Stomach smooth muscle (tissue), 2 donors: ENCODE data around the gene ZSCAN1.

Experiments used
- H3K27ac ChIP-seq: one replicate; pipeline ENCODE4 v1.7.0; 2013; ENCODE audit warnings: mild to moderate bottlenecking, low read length, inconsistent platforms
- H3K27me3 ChIP-seq, 2 donors: one replicate each; pipeline ENCODE4 v1.7.0; 2013; ENCODE audit warnings: low read length in 2 of 2; ENCODE audit not compliant: insufficient read depth in 2 of 2, control insufficient read depth in 1 of 2
- H3K36me3 ChIP-seq, 2 donors: one replicate each; pipeline ENCODE4 v1.7.0; 2013; ENCODE audit warnings: low read length in 2 of 2; ENCODE audit not compliant: control insufficient read depth in 2 of 2, insufficient read depth in 2 of 2
- H3K4me1 ChIP-seq: one replicate; pipeline ENCODE4 v1.7.0; 2013; ENCODE audit warnings: low read length; ENCODE audit not compliant: control insufficient read depth, insufficient read depth
- H3K4me3 ChIP-seq, 2 donors: one replicate each; pipeline ENCODE4 v1.7.0; 2013; ENCODE audit warnings: low read length in 2 of 2
- H3K9ac ChIP-seq, 2 donors: one replicate each; pipeline ENCODE4 v1.7.0; 2013; ENCODE audit warnings: low read length in 2 of 2, mild to moderate bottlenecking in 1 of 2
- H3K9me3 ChIP-seq, 2 donors: one replicate each; pipeline ENCODE4 v1.7.0; 2013; ENCODE audit warnings: low read length in 2 of 2; ENCODE audit not compliant: control insufficient read depth in 2 of 2
- donor health status: healthy.
- donor health status: Pancreatic carcinoma.

Gene ZSCAN1

GRCh38 chr19:58097349-58097748, 63.5 kb downstream of the ZSCAN1 start:
- peak overlapping the region; percentile 64 to 82 for H3K9ac ChIP-seq
- no peak overlapping the region for H3K27ac ChIP-seq
- peaks cover 0 to 41% of the 10 kb centered on the region in 2 donors for H3K9me3 ChIP-seq
- H3K36me3 ChIP-seq: peaks cover 0 to 2% of the 10 kb centered on the region in 2 donors
- H3K4me3 ChIP-seq: peak overlapping the region; percentile 61 to 98
- H3K27me3 ChIP-seq: no peaks in the 10 kb centered on the region
- peaks cover 19% of the 10 kb centered on the region for H3K4me1 ChIP-seq

GRCh38 chr19:58097781-58098681, 64.2 kb downstream of the ZSCAN1 start, which contains the start of gene ZSCAN18:
ZSCAN18 (minus strand) TSS chr19:58098231; CDS start chr19:58090267, 7,964 bp downstream.
- peak within 1 kb of the TSS; percentile 61 to 98 for H3K4me3 ChIP-seq
- peaks cover 0 to 2% of the 10 kb centered on the region in 2 donors for H3K36me3 ChIP-seq
- no peaks in the 10 kb centered on the region for H3K27me3 ChIP-seq
- peak within 1 kb of the TSS; percentile 99 for H3K27ac ChIP-seq
- peak within 1 kb of the TSS; percentile 82 to 100 for H3K9ac ChIP-seq
- peaks cover 0 to 37% of the 10 kb centered on the region in 2 donors for H3K9me3 ChIP-seq
- H3K4me1 ChIP-seq: peaks cover 19% of the 10 kb centered on the region

GRCh38 chr19:58098682-58098998, 64.8 kb downstream of the ZSCAN1 start:
- Histone ChIP-seq H3K9me3 (peaks cover 0 to 32% of the 10 kb centered on the region in 2 donors), H3K36me3 (peaks cover 0 to 2% of the 10 kb centered on the region in 2 donors), H3K9ac (peak overlapping the region; percentile 82 to 100), H3K27ac (peak overlapping the region; percentile 99), H3K27me3 (no peaks in the 10 kb centered on the region), H3K4me3 (peak overlapping the region; percentile 61 to 98), H3K4me1 (peaks cover 19% of the 10 kb centered on the region)
